A549 (cell line): ENCODE measurements around the gene MRFAP1. TPM values are rescaled to one million over a fixed set of nuclear protein-coding genes. Genes with fewer than 3 reads are reported as not detected.
A peak's percentile ranks its signal among the peaks of the same experiment; 100 is the strongest.

ENCODE experiments used
- ATAC-seq, 2 experiments: fragments of 200-7000 bp in 1 of 2; fragments of >200 bp in 1 of 2; cut with Nextera tagmentation in 1 of 2; cut with Tn5 transposase in 1 of 2; 3 replicates each; pipeline versions ENCODE4 v1.8.0 to v1.9.1; 2018 to 2020; ENCODE audit warnings: mild to moderate bottlenecking in 1 of 2, moderate library complexity in 1 of 2
- CTCF ChIA-PET: fragments of 300-600 bp; sonication (Branson Sonifier 250); formaldehyde crosslinking; extraction: SDS; loops from one replicate; lab custom pipeline; 2021; ENCODE audit warnings: antibody characterized with exemption, inconsistent platforms; lab: Yijun Ruan, JAX
- POLR2A ChIA-PET: fragments of 350-600 bp; formaldehyde crosslinking; extraction: SDS; loops from one replicate; lab custom pipeline; 2021; ENCODE audit warnings: antibody characterized with exemption, inconsistent platforms; lab: Yijun Ruan, JAX
- DNase-seq, 2 experiments: peaks; one replicate each; pipeline versions ENCODE4 v3.0.0 to v3.0.0-alpha.2; 2011 to 2016; ENCODE audit warnings: low read depth in 1 of 2, low spot score in 1 of 2
- FAIRE-seq: peaks from 2 replicates; lab custom pipeline; 2011; peaks lifted over from hg19 to GRCh38; lab: Jason Lieb, UNC
- H3K27ac ChIP-seq, 2 experiments: fragments of >200 bp; sonication (Bioruptor Twin); formaldehyde crosslinking; 3 replicates each; pipeline ENCODE4 v1.5.1; 2016 to 2017
- H3K4me1 ChIP-seq: fragments of >200 bp; sonication (Bioruptor Twin); formaldehyde crosslinking; 3 replicates; pipeline ENCODE4 v1.6.1; 2016
- H3K4me2 ChIP-seq: fragments of >200 bp; sonication (Bioruptor Twin); formaldehyde crosslinking; 3 replicates; pipeline ENCODE4 v1.6.1; 2016
- H3K4me3 ChIP-seq: fragments of >200 bp; sonication (Bioruptor Twin); formaldehyde crosslinking; 3 replicates; pipeline ENCODE4 v1.5.1; 2016
- H3K9me3 ChIP-seq: fragments of >200 bp; sonication (Bioruptor Twin); formaldehyde crosslinking; 3 replicates; pipeline ENCODE4 v1.6.1; 2016
- ATOH8 ChIP-seq: fragments of 250-450 bp; sonication (Bioruptor Pico); IDR thresholded peaks from 2 replicates; pipeline ENCODE4 v1.5.0; 2020; ENCODE audit warnings: low read depth, mild to moderate bottlenecking, moderate library complexity
- CHD4 ChIP-seq: fragments of 200-600 bp; sonication (generic); IDR thresholded peaks from 2 replicates; pipeline ENCODE4 v1.6.1; 2016; ENCODE audit warnings: antibody characterized with exemption, mild to moderate bottlenecking, borderline replicate concordance
- E2F6 ChIP-seq: IDR thresholded peaks from 2 replicates; pipeline ENCODE4 v1.6.1; 2012; ENCODE audit warnings: low read depth, borderline replicate concordance
- EHMT2 ChIP-seq: fragments of 200-600 bp; sonication (generic); IDR thresholded peaks from 2 replicates; pipeline ENCODE4 v1.6.1; 2016; ENCODE audit warnings: antibody characterized with exemption, low read depth, mild to moderate bottlenecking, moderate library complexity
- HEYL ChIP-seq: fragments of 250-450 bp; sonication (Bioruptor Pico); IDR thresholded peaks from 2 replicates; pipeline ENCODE4 v1.8.0; 2021; ENCODE audit warnings: mild to moderate bottlenecking, moderate library complexity
- HMGXB4 ChIP-seq: fragments of 250-450 bp; sonication (Bioruptor Pico); IDR thresholded peaks from 2 replicates; pipeline ENCODE4 v1.5.0; 2021; ENCODE audit warnings: mild to moderate bottlenecking, moderate library complexity, borderline replicate concordance
- HOXA7 ChIP-seq: fragments of 250-450 bp; sonication (Bioruptor Pico); IDR thresholded peaks from 2 replicates; pipeline ENCODE4 v1.5.0; 2020; ENCODE audit warnings: mild to moderate bottlenecking, moderate library complexity
- HOXB13 ChIP-seq: fragments of 250-450 bp; sonication (Bioruptor Pico); IDR thresholded peaks from 2 replicates; pipeline ENCODE4 v1.5.0; 2020; ENCODE audit warnings: low read depth, mild to moderate bottlenecking, moderate library complexity
- JUN ChIP-seq, 2 experiments: fragments of >200 bp; sonication (Bioruptor Twin); formaldehyde crosslinking; IDR thresholded peaks; 2 replicates in 1 of 2; 3 replicates in 1 of 2; pipeline ENCODE4 v1.6.1; 2016 to 2017
- KDM1A ChIP-seq: fragments of 200-600 bp; sonication (generic); IDR thresholded peaks from 2 replicates; pipeline ENCODE4 v1.6.1; 2016; ENCODE audit warnings: low read depth, mild to moderate bottlenecking
- MAFK ChIP-seq: fragments of 450-650 bp; IDR thresholded peaks from 2 replicates; pipeline ENCODE4 v1.6.1; 2014; ENCODE audit not compliant: partially characterized antibody
- MAX ChIP-seq: IDR thresholded peaks from 2 replicates; pipeline ENCODE4 v1.6.1; 2012
- NPAS2 ChIP-seq: fragments of 250-450 bp; sonication (Bioruptor Pico); IDR thresholded peaks from 2 replicates; pipeline ENCODE4 v1.8.0; 2022; ENCODE audit warnings: mild to moderate bottlenecking, moderate library complexity, borderline replicate concordance
- NR3C1 ChIP-seq: fragments of >200 bp; sonication (Bioruptor Twin); formaldehyde crosslinking; IDR thresholded peaks from 3 replicates; pipeline ENCODE4 v1.6.1; 2017
- POLR2A ChIP-seq: IDR thresholded peaks from 2 replicates; pipeline ENCODE4 v1.6.1; 2012; ENCODE audit warnings: mild to moderate bottlenecking, low read length
- POLR2AphosphoS2 ChIP-seq: conservative IDR thresholded peaks from 2 replicates; pipeline ENCODE4 v1.6.1; 2012; ENCODE audit warnings: low read length, improper control_type of control experiment, inconsistent platforms
- RARB ChIP-seq: fragments of 250-450 bp; sonication (Bioruptor Pico); IDR thresholded peaks from 2 replicates; pipeline ENCODE4 v1.8.0; 2021; ENCODE audit warnings: mild to moderate bottlenecking, moderate library complexity
- RFX5 ChIP-seq: fragments of 450-650 bp; IDR thresholded peaks from 2 replicates; pipeline ENCODE4 v1.7.1; 2014; ENCODE audit warnings: antibody characterized with exemption, mild to moderate bottlenecking, moderate library complexity
- TP53 ChIP-seq: fragments of 250-450 bp; sonication (Bioruptor Pico); IDR thresholded peaks from 2 replicates; pipeline ENCODE4 v1.5.0; 2021; ENCODE audit warnings: mild to moderate bottlenecking, moderate library complexity
- ZFP36 ChIP-seq: fragments of 450-650 bp; IDR thresholded peaks from 2 replicates; pipeline ENCODE4 v1.6.1; 2014; ENCODE audit warnings: borderline replicate concordance; ENCODE audit not compliant: partially characterized antibody
- ZNF302 ChIP-seq: fragments of 250-450 bp; sonication (Bioruptor Pico); IDR thresholded peaks from 2 replicates; pipeline ENCODE4 v1.9.0; 2021; ENCODE audit warnings: inconsistent platforms, mild to moderate bottlenecking, moderate library complexity
- whole genome bisulfite sequencing: methylation state at CpG from one replicate; pipeline ENCODE4 v1.1.6; 2017; ENCODE audit errors: missing lambda C conversion rate; 5-methylcytosine and 5-hydroxymethylcytosine counted together
- polyA plus RNA-seq, 4 experiments: library from polyadenylated mRNA; depleted of rRNA in 3 of 4; stranded (reverse); fragments of >200 nt; fragmentation: RNase III in 1 of 4; extraction: RNeasy Plus Mini Kit Qiagen cat#74134 plus additional on column Dnase treatment in 1 of 4; gene quantifications; 2 replicates in 3 of 4; 3 replicates in 1 of 4; pipeline ENCODE4 v1.2.3, GENCODE V29; 2011 to 2017

The MRFAP1 gene
- polyA plus RNA-seq, 2 of the 4 experiments (the other 2 are of a cell fraction), result 272 to 304 TPM

GRCh38 chr4:6639137-6639680 is 1.3 kb upstream of the MRFAP1 start:
- 91% methylated on average over 14 of the region's 14 CpGs for WGBS
- POLR2A ChIA-PET, result interaction anchor here (0.9 kb wide), 1 partner anchor 64 kb away, joined by 9 read pairs; the partner anchor contains the start of gene MAN2B2

GRCh38 chr4:6641164-6641970 is 882 bp downstream of the MRFAP1 start:
- H3K9me3 ChIP-seq, result no peaks in the 10 kb centered on the region
- peak in 1 of 2 experiments; percentile 18 for DNase-seq
- H3K27ac ChIP-seq, result peak overlapping the region; percentile 87 to 98
- WGBS, result 4% methylated on average over 29 of the region's 50 CpGs
- peak overlapping the region; percentile 99 for H3K4me2 ChIP-seq
- FAIRE-seq, result no peak
- ChIA-PET POLR2A (interaction anchor here (0.7 to 1.7 kb wide), 4 partner anchors 13 to 54 kb away, joined by 3 to 13 read pairs (median 5); no protein-coding TSS in a partner anchor), CTCF (interaction anchor here (1.5 to 2.5 kb wide), 4 partner anchors 10 to 95 kb away, joined by 4 to 13 read pairs (median 6); no protein-coding TSS in a partner anchor)
- ATAC-seq, result peak; percentile 38 to 61; a peak in 4 of 6 replicates
- peak overlapping the region; percentile 62 for H3K4me3 ChIP-seq
- TF ChIP-seq HOXB13 (CRISPR knock-in tag) (no peak), NPAS2 (no peak)
- TF ChIP-seq, all 56 proteins: peak for 0
- H3K4me1 ChIP-seq, result peaks cover 10% of the 10 kb centered on the region

More at GRCh38 chr4:6639137-6639680, 1.3 kb upstream of the MRFAP1 start:
- ATAC-seq, result no peak
- Histone ChIP-seq H3K4me2 (peak overlapping the region; percentile 71), H3K4me3 (no peak overlapping the region; the same call in 2 of the 3 replicates), H3K9me3 (no peaks in the 10 kb centered on the region), H3K4me1 (peaks cover 10% of the 10 kb centered on the region), H3K27ac (peak overlapping the region; percentile 14 to 98; a peak in 3 of 6 replicates)
- CTCF ChIA-PET, result interaction anchor here (0.7 kb wide), 2 partner anchors 260 to 312 kb away, joined by 3 read pairs; no protein-coding TSS in a partner anchor
- TF ChIP-seq HEYL (CRISPR knock-in tag) (no peak), CHD4 (no peak), HOXA7 (CRISPR knock-in tag) (no peak), KDM1A (no peak), POLR2AphosphoS2 (no peak), NR3C1 (no peak), ZNF302 (CRISPR knock-in tag) (no peak), JUN (IDR thresholded peaks at IDR 0.05) (no peak)
- no peak for DNase-seq
- no peak for FAIRE-seq

- ATAC-seq (no peak), DNase-seq (no peak)
- 67% methylated on average over 5 of the region's 5 CpGs for WGBS
- POLR2A ChIA-PET, result no interaction called here
- Histone ChIP-seq H3K27ac (peak overlapping the region; percentile 87 to 98; a peak in 4 of 6 replicates), H3K9me3 (no peaks in the 10 kb centered on the region)
- CTCF ChIA-PET, result interaction anchor here (1.5 to 2.5 kb wide), 4 partner anchors 10 to 96 kb away, joined by 4 to 13 read pairs (median 6); no protein-coding TSS in a partner anchor
- TF ChIP-seq MAFK, result no peak
- no peak for TF ChIP-seq E2F6
- no peak for TF ChIP-seq EHMT2
- no peak for TF ChIP-seq RARB (CRISPR knock-in tag)
- no peak for TF ChIP-seq HMGXB4 (CRISPR knock-in tag)
- TF ChIP-seq MAX, result no peak
- TF ChIP-seq NPAS2, result no peak
- TF ChIP-seq POLR2AphosphoS2, result no peak
- TF ChIP-seq HEYL (CRISPR knock-in tag), result no peak
- TF ChIP-seq ZFP36, result no peak
- no peak for TF ChIP-seq POLR2A
- TF ChIP-seq ATOH8 (CRISPR knock-in tag), result no peak
- no peak for TF ChIP-seq TP53
- TF ChIP-seq RFX5, result no peak
- TF ChIP-seq, all 56 proteins: peak for 0
- peak overlapping the region; percentile 62 for H3K4me3 ChIP-seq
- no peak for FAIRE-seq
- H3K4me2 ChIP-seq, result peak overlapping the region; percentile 99
- peaks cover 10% of the 10 kb centered on the region for H3K4me1 ChIP-seq
Measured at GRCh38 chr4:6641971-6642320, 1.5 kb downstream of the MRFAP1 start.
